ENCODE data around the gene C11orf24. TPM values are rescaled to one million over a fixed set of nuclear protein-coding genes. Genes with fewer than 3 reads are reported as not detected.

C11orf24 gene
- total and polyA plus RNA-seq, 9 of the 15 experiments (the other 6 are each of a cell fraction or from before 2014, with no cell fraction given) = 2.0 to 65.2 (median 32.5) TPM

DNA sequence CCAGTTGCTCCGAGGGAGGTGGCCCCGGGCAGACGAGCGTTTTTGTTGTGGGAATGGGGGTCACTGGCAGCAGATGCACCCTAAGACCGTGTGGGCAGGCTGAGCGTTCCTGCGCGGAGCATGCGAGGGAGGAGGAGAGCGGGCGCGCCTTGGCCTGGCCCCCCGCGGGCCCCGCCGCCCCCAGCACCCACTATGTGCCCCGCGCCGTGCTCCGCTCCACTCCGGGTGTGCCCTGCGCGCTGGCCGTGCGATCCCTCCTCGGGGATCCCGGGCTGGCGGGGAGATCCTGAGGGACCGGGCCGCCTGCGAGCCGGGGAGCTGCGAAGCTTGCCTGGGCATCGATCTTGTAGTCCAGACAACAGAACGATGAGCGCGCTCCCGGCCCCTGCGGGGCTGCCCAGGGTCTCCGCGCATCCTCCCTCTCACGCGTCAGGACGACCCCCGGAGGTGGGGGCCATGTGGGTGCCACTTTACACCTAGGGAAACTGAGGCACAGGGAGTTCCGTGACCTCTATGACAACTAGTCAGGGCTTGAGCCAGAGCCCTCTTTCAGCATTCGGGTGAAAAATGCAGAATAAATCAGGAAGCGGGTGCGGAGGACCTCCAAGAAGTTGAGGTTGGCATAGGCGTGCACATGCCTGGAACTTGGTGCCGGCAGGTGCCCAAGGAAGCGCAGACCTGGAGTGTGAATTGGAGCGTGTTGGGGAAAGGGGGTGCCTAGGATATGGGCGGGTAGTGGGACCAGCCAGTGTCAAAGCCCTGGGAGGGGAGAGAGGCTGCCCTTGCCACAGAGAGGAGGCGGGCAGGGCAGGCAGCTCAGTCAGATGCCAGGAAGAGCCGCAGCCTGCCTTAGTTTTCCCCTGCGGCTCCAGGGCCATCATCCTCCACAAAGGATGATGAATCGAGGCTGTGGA is 57.3 kb downstream of the C11orf24 start:
- CTCF ChIA-PET (ENCODE audit: low intra/inter-chr PET ratio) = interaction anchor here (0.6 kb wide), 1 partner anchor 136 kb away, joined by 4 read pairs; no protein-coding TSS in a partner anchor
- BruUV-seq (replicated peaks) = TSS peak; percentile 70
- POLR2A ChIA-PET = interaction anchor here (0.7 to 2.0 kb wide), 3 partner anchors 11 to 23 kb away, joined by 3 to 6 read pairs (median 4); no protein-coding TSS in a partner anchor
- H3K4me1 ChIP-seq (replicated peaks in 1 of 2; ENCODE audit: control insufficient read depth in 2 of 2, insufficient read depth in 2 of 2, low read length in 2 of 2) = peaks cover 8 to 36% of the 10 kb centered on the region in 2 experiments; a peak in 4 of 5 replicates
- DNase-seq (ENCODE audit: extremely low read depth in 1 of 4, low spot score in 3 of 4) = no peak
- H2AFZ ChIP-seq (ENCODE audit: low read depth, low read length) = peak overlapping the region; percentile 85
- peak overlapping the region; percentile 69 for H3K4me2 ChIP-seq (ENCODE audit: insufficient read depth, low read length)
- H3K36me3 ChIP-seq (ENCODE audit: control insufficient read depth, insufficient read depth, low read length) = no peaks in the 10 kb centered on the region
- FAIRE-seq = no peak
- peak; percentile 23 for ATAC-seq
- peak overlapping the region; percentile 97 for H3K27ac ChIP-seq (ENCODE audit: extremely low read depth, low read depth, low read length)
- peaks cover 12 to 37% of the 10 kb centered on the region in 2 experiments; a peak in 4 of 5 replicates for H3K27me3 ChIP-seq (ENCODE audit: control insufficient read depth in 2 of 2, insufficient read depth in 2 of 2, low read length in 2 of 2)
- intact Hi-C loops (cut with micrococcal nuclease) = loop anchor here (5.0 kb wide), 1 partner anchor 233 kb away; no protein-coding TSS in a partner anchor
- peak overlapping the region; percentile 90 to 94 for H3K9ac ChIP-seq (ENCODE audit: insufficient read depth in 1 of 2, low read depth in 2 of 2, low read length in 2 of 2)
- no peaks in the 10 kb centered on the region for H3K9me1 ChIP-seq (ENCODE audit: control insufficient read depth, insufficient read depth, low read length)
- peaks cover 14% of the 10 kb centered on the region for H4K20me1 ChIP-seq (replicated peaks; ENCODE audit: control insufficient read depth, insufficient read depth, low read length)
- H3K9me3 ChIP-seq (replicated peaks; ENCODE audit: control insufficient read depth, insufficient read depth, low read depth, low read length) = no peaks in the 10 kb centered on the region
- H3K4me3 ChIP-seq = peak overlapping the region; percentile 82
- 14% methylated on average over 45 of the region's 58 CpGs for WGBS (ENCODE audit: insufficient coverage, low coverage, missing lambda C conversion rate)
- in situ Hi-C loops (cut with MboI) = no loop called here
- peaks cover 31% of the 10 kb centered on the region for H3K79me2 ChIP-seq (ENCODE audit: control insufficient read depth, insufficient read depth, low read length)
- no peak for TF ChIP-seq MYC (IDR thresholded peaks at IDR 0.05; ENCODE audit: low read depth, low read length)
- 0 out of 2 replicates have a peak, but pooled peaks have one; percentile 29 for TF ChIP-seq MYC (CRISPR knock-in tag; IDR thresholded peaks at IDR 0.05; ENCODE audit: borderline replicate concordance, low read depth)
- no peak for TF ChIP-seq PML (IDR thresholded peaks at IDR 0.05; ENCODE audit: low read length)
- TF ChIP-seq, protein P1, sequence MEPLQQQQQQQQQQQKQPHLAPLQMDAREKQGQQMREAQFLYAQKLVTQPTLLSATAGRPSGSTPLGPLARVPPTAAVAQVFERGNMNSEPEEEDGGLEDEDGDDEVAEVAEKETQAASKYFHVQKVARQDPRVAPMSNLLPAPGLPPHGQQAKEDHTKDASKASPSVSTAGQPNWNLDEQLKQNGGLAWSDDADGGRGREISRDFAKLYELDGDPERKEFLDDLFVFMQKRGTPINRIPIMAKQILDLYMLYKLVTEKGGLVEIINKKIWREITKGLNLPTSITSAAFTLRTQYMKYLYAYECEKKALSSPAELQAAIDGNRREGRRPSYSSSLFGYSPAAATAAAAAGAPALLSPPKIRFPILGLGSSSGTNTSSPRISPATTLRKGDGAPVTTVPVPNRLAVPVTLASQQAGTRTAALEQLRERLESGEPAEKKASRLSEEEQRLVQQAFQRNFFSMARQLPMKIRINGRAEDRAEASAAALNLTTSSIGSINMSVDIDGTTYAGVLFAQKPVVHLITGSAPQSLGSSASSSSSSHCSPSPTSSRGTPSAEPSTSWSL (CRISPR knock-in tag; IDR thresholded peaks at IDR 0.05; ENCODE audit: borderline replicate concordance) = no peak
- TF ChIP-seq RERE (CRISPR knock-in tag; IDR thresholded peaks at IDR 0.05; ENCODE audit: borderline replicate concordance) = no peak
- no peak for TF ChIP-seq PTTG1 (tag; IDR thresholded peaks at IDR 0.05; ENCODE audit: low read depth)
- 0 out of 2 replicates have a peak, but pooled peaks have one; percentile 27 for TF ChIP-seq GTF2E2 (tag; IDR thresholded peaks at IDR 0.05)
- TF ChIP-seq UBTF (IDR thresholded peaks at IDR 0.05; ENCODE audit: borderline replicate concordance in 1 of 2, low read depth in 2 of 2, low read length in 2 of 2) = 0 out of 4 replicates have a peak, but pooled peaks of 1 of the 2 experiments have one; percentile 9
- TF ChIP-seq HIVEP1 (CRISPR knock-in tag; IDR thresholded peaks at IDR 0.05) = no peak
